GM12872 (cell line): ENCODE data around the gene ACBD3.

Source experiments
- TF ChIP-seq, protein P1 (sequence below): IDR thresholded peaks from 3 replicates; pipeline ENCODE4 v1.5.1; 2011; ENCODE audit warnings: low read depth, mild to moderate bottlenecking, low read length, moderate library complexity; ENCODE audit not compliant: insufficient read depth

The ACBD3 gene

DNA sequence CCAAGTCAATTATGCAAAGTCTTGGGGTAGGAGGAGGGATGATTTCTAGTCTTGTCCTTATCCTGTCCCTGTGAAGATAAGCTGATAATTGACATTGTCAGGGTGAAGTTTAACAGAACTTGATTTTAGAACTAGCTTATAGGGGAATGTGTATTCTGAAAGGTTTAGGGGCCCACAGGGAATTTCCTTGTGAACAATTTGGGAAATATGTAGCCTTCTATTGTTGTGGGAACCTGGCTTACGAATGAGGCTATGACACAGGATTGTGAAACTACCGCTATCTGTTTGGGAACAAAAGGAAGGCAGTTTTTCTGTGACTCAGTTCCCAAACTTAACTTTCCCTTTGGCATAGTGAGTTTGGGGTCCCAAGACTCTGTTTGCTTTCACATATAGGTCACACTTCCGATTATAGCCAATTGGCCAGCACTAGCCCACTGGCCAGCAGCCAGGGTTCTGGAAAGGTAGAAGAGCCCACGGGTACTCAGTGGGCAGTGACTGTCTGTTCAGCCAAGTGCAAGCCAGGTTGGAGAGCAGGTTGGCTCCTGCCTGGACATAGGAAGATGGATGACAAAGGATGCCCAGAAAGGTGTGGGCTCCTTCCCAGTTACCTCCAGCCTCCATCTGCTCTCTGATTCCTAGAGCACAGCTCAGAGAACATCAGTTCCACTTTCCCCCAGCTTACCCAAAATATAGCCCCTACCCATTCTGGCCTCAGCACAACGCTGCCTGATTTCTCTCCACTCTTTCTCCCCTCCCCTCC, 88.5 kb downstream of the ACBD3 start:
- TF ChIP-seq, protein P1, sequence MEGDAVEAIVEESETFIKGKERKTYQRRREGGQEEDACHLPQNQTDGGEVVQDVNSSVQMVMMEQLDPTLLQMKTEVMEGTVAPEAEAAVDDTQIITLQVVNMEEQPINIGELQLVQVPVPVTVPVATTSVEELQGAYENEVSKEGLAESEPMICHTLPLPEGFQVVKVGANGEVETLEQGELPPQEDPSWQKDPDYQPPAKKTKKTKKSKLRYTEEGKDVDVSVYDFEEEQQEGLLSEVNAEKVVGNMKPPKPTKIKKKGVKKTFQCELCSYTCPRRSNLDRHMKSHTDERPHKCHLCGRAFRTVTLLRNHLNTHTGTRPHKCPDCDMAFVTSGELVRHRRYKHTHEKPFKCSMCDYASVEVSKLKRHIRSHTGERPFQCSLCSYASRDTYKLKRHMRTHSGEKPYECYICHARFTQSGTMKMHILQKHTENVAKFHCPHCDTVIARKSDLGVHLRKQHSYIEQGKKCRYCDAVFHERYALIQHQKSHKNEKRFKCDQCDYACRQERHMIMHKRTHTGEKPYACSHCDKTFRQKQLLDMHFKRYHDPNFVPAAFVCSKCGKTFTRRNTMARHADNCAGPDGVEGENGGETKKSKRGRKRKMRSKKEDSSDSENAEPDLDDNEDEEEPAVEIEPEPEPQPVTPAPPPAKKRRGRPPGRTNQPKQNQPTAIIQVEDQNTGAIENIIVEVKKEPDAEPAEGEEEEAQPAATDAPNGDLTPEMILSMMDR: no peak

DNA sequence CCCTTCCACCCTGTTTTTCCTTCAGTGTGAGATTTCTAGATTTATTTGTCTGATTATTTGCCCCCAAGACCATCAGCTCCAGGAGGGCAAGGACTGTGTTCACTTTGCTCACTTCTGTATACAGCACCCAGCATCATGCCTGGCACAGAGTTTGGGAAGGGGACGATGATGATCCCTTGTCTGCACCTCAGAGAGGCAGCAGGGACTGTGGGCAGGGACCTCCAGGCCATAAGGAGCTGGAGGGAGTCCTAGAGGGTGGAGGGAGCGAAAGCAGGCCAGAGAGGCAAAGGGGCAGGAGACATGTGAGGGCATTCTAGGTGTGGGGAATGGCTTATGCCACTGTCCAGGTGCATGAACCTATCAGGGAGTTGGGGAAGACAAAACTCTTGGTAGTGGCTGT, 91.3 kb downstream of the ACBD3 start:
- TF ChIP-seq, protein P1: no peak
